NCI-H526 treated with DMSO at 0.1 percent for 48 hours (cell line): ENCODE measurements around the gene RPS21.

Experiments used
- DNase-seq: peaks from one replicate; lab custom pipeline; 2025; lab: John Stamatoyannopoulos, UW

RPS21 gene

GRCh38 chr20:62386383-62387218 is at the start of gene RPS21:
TSS of gene RPS21 (plus strand) at chr20:62387103. CDS start at chr20:62387339, 236 bp downstream.
- DNase-seq = peak; percentile 88

- no peak for DNase-seq
Measured at GRCh38 chr20:62337558-62338293, 49.2 kb upstream of the RPS21 start.

- DNase-seq = no peak
Measured at GRCh38 chr20:62338294-62338620, 48.6 kb upstream of the RPS21 start.

- DNase-seq = no peak
Measured at GRCh38 chr20:62339647-62340062, 47.2 kb upstream of the RPS21 start.

GRCh38 chr20:62342910-62343309 is 44.0 kb upstream of the RPS21 start:
- no peak for DNase-seq

- no peak for DNase-seq
Measured at GRCh38 chr20:62344092-62344491, 42.8 kb upstream of the RPS21 start.

GRCh38 chr20:62344782-62345181 is 42.1 kb upstream of the RPS21 start:
- DNase-seq = no peak

GRCh38 chr20:62345681-62346370 is 41.1 kb upstream of the RPS21 start:
- no peak for DNase-seq

GRCh38 chr20:62346398-62347150 is 40.3 kb upstream of the RPS21 start:
- DNase-seq = no peak

- DNase-seq = no peak
Measured at GRCh38 chr20:62347151-62347404, 39.8 kb upstream of the RPS21 start.

- DNase-seq = no peak
Measured at GRCh38 chr20:62347445-62347844, 39.5 kb upstream of the RPS21 start.

- DNase-seq = no peak
Measured at GRCh38 chr20:62348604-62349003, 38.3 kb upstream of the RPS21 start.

GRCh38 chr20:62349556-62350097 is 37.3 kb upstream of the RPS21 start:
- DNase-seq = no peak

- no peak for DNase-seq
Measured at GRCh38 chr20:62350098-62350628, 36.7 kb upstream of the RPS21 start.

GRCh38 chr20:62350629-62351422 is 36.1 kb upstream of the RPS21 start:
- DNase-seq = no peak

- DNase-seq = no peak
Measured at GRCh38 chr20:62351469-62352401, 35.2 kb upstream of the RPS21 start.

- no peak for DNase-seq
Measured at GRCh38 chr20:62352402-62353288, 34.3 kb upstream of the RPS21 start.

- no peak for DNase-seq
Measured at GRCh38 chr20:62353289-62354030, 33.4 kb upstream of the RPS21 start.
